Right cardiac atrium (tissue), 5 donors: Measurements from ENCODE around the gene MTHFSD. TPM values are rescaled to one million over a fixed set of nuclear protein-coding genes. Genes with fewer than 3 reads are reported as not detected.
A peak's percentile ranks its signal among the peaks of the same experiment; 100 is the strongest.

Experiments used
- ATAC-seq, 2 donors: fragments of 200-7000 bp; cut with Tn5 transposase; one replicate each; pipeline versions ENCODE4 v1.8.0 to v1.9.1; 2020; ENCODE audit warnings: moderate library complexity in 2 of 2, mild to moderate bottlenecking in 1 of 2
- DNase-seq, 3 donors: peaks; one replicate each; pipeline ENCODE4 v3.0.0-alpha.2; 2020
- H3K27ac ChIP-seq: one replicate; pipeline ENCODE4 v1.5.1; 2013; ENCODE audit warnings: mild to moderate bottlenecking, low read length, control low read depth, moderate library complexity
- H3K27me3 ChIP-seq: one replicate; pipeline ENCODE4 v1.6.1; 2013; ENCODE audit not compliant: control insufficient read depth, insufficient read depth
- H3K4me1 ChIP-seq: one replicate; pipeline ENCODE4 v1.6.1; 2013; ENCODE audit warnings: low read length; ENCODE audit not compliant: control insufficient read depth, insufficient read depth
- H3K4me3 ChIP-seq: one replicate; pipeline ENCODE4 v1.5.1; 2013; ENCODE audit warnings: low read length, control low read depth
- H3K9me3 ChIP-seq: one replicate; pipeline ENCODE4 v1.6.1; 2013; ENCODE audit warnings: low read length; ENCODE audit not compliant: control insufficient read depth
- WGBS: extraction: QIAGEN DNeasy Blood & Tissue Kit; methylation state at CpG from one replicate; pipeline ENCODE4 v1.1.7; 2013; 5-methylcytosine and 5-hydroxymethylcytosine counted together
- intact Hi-C, 4 donors: fragments of 100-400 bp; cut with DNase I; formaldehyde crosslinking; loops; one replicate each; pipeline versions ENCODE4 v1.11.0 to v1.14.0; 2022 to 2023
- polyA plus RNA-seq: library from polyadenylated mRNA; stranded (reverse); fragments of 200-250 nt; gene quantifications from one replicate; pipeline ENCODE4 v1.2.3, GENCODE V29; 2013
- total RNA-seq, 4 donors: library from RNA; stranded (reverse); fragmentation: NEBNext Ultra II Directional; extraction: Animal tissue kit (Norgen Biotek cat#: 25700); gene quantifications; one replicate each; pipeline ENCODE4 v1.2.1, GENCODE V29; 2021
- donor health status: healthy with polysubstance abuse.
- donor health status: DM: no; HTN: yes; CAD: no.
- donor health status: DM: no; HTN: no; CAD: no.
- donor health status: DM: no; HTN: yes; CAD: no; lungs with severe emphysema.
- donor health status: DM: yes; HTN: yes; CAD: no.

MTHFSD gene
- total and polyA plus RNA-seq, 5 donors, result 8.8 to 14.7 (median 11.2) TPM

- peak in 1 of 3 donors; percentile 42 for DNase-seq
- H3K27me3 ChIP-seq, result no peaks in the 10 kb centered on the region
- WGBS, result 8% methylated on average over 64 of the region's 64 CpGs
Observed at GRCh38 chr16:86515777-86516622, 39.0 kb downstream of the MTHFSD start.

DNA sequence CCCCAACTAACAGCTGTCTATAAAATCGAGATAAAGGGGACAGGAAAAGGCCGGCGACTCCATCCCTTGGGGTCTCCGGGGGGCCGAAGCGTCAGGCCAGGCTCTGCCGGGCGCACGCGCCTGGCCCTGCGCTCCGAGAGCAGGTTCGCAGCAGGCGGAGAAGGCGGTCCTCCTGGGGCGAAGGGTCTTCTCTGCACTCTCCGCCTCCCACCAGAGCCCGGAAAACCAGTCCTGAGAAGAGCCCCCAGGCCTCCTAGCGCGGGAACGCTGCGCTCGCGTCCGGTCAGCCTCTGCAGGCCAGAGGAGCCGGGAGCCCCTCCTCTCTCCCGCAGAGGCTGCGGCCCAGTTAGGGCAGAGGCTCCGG, 39.6 kb downstream of the MTHFSD start:
- Histone ChIP-seq H3K4me1 (no peaks in the 10 kb centered on the region), H3K27me3 (no peaks in the 10 kb centered on the region), H3K27ac (no peak overlapping the region), H3K9me3 (no peaks in the 10 kb centered on the region), H3K4me3 (no peak overlapping the region)
- ATAC-seq, result no peak
- intact Hi-C loops, result loop anchor here (5.0 to 10.0 kb wide), 4 partner anchors 173 to 691 kb away; no protein-coding TSS in a partner anchor
- no peak for DNase-seq
- WGBS, result 11% methylated on average over 29 of the region's 29 CpGs

More at GRCh38 chr16:86515777-86516622, 39.0 kb downstream of the MTHFSD start:
- H3K9me3 ChIP-seq, result no peaks in the 10 kb centered on the region
- H3K4me3 ChIP-seq, result no peak overlapping the region
- H3K27ac ChIP-seq, result no peak overlapping the region
- no peaks in the 10 kb centered on the region for H3K4me1 ChIP-seq
- no peak for ATAC-seq
- intact Hi-C loops, result loop anchor here (5.0 to 10.0 kb wide), 4 partner anchors 174 to 691 kb away; no protein-coding TSS in a partner anchor

GRCh38 chr16:86514481-86515376, 40.3 kb downstream of the MTHFSD start:
- Histone ChIP-seq H3K4me3 (no peak overlapping the region), H3K27me3 (no peaks in the 10 kb centered on the region), H3K4me1 (no peaks in the 10 kb centered on the region), H3K27ac (no peak overlapping the region), H3K9me3 (no peaks in the 10 kb centered on the region)
- DNase-seq (no peak), ATAC-seq (no peak)
- 35% methylated on average over 18 of the region's 18 CpGs for WGBS
- intact Hi-C loops, result loop anchor here (5.0 to 10.0 kb wide), 4 partner anchors 172 to 690 kb away; no protein-coding TSS in a partner anchor

- DNase-seq, result no peak
Observed at GRCh38 chr16:86513471-86514277, 41.4 kb downstream of the MTHFSD start.

DNA sequence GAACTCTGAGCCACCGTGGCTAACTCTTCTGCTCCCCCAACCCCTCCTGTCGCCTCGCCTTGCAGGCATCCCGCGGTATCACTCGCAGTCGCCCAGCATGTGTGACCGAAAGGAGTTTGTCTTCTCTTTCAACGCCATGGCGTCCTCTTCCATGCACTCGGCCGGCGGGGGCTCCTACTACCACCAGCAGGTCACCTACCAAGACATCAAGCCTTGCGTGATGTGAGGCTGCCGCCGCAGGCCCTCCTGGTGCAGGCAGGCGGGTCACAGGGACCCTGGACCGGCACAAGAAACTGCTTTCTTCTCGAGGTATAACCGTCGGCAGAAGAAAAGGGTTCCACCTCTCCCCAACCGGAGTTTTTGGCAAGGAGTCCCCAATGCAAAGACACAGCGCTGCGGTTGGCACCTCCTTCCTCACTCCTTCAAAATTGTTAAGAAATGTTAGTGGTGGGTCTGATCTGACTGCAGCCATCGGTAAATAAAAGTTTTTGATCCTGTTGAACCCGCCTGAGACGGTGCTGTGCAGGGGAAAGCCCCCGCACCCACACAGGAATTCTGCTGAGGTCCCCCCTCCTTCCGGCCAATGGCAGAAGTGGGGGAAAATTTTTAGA, 42.1 kb downstream of the MTHFSD start:
- intact Hi-C loops, result loop anchor here in 2 of 4 donors (10.0 kb wide), 2 partner anchors 258 to 688 kb away; no protein-coding TSS in a partner anchor
- no peaks in the 10 kb centered on the region for H3K27me3 ChIP-seq
- DNase-seq, result no peak

More at GRCh38 chr16:86513471-86514277, 41.4 kb downstream of the MTHFSD start:
- Histone ChIP-seq H3K4me1 (no peaks in the 10 kb centered on the region), H3K9me3 (no peaks in the 10 kb centered on the region), H3K27me3 (no peaks in the 10 kb centered on the region), H3K4me3 (no peak overlapping the region), H3K27ac (no peak overlapping the region)
- 43% methylated on average over 35 of the region's 35 CpGs for WGBS
- intact Hi-C loops, result loop anchor here in 2 of 4 donors (10.0 kb wide), 2 partner anchors 259 to 689 kb away; no protein-coding TSS in a partner anchor
- ATAC-seq, result no peak

GRCh38 chr16:86512301-86512859, 42.7 kb downstream of the MTHFSD start:
- Histone ChIP-seq H3K4me3 (no peak overlapping the region), H3K4me1 (no peaks in the 10 kb centered on the region), H3K27me3 (no peaks in the 10 kb centered on the region), H3K27ac (no peak overlapping the region), H3K9me3 (no peaks in the 10 kb centered on the region)
- ATAC-seq (no peak), DNase-seq (no peak)
- intact Hi-C loops, result loop anchor here in 2 of 4 donors (10.0 kb wide), 2 partner anchors 258 to 688 kb away; no protein-coding TSS in a partner anchor
- 51% methylated on average over 24 of the region's 24 CpGs for WGBS

More for the DNA sequence above, 42.1 kb downstream of the MTHFSD start:
- no peaks in the 10 kb centered on the region for H3K4me1 ChIP-seq
- 47% methylated on average over 29 of the region's 29 CpGs for WGBS
- no peaks in the 10 kb centered on the region for H3K9me3 ChIP-seq
- no peak overlapping the region for H3K4me3 ChIP-seq
- ATAC-seq, result no peak
- no peak overlapping the region for H3K27ac ChIP-seq

DNA sequence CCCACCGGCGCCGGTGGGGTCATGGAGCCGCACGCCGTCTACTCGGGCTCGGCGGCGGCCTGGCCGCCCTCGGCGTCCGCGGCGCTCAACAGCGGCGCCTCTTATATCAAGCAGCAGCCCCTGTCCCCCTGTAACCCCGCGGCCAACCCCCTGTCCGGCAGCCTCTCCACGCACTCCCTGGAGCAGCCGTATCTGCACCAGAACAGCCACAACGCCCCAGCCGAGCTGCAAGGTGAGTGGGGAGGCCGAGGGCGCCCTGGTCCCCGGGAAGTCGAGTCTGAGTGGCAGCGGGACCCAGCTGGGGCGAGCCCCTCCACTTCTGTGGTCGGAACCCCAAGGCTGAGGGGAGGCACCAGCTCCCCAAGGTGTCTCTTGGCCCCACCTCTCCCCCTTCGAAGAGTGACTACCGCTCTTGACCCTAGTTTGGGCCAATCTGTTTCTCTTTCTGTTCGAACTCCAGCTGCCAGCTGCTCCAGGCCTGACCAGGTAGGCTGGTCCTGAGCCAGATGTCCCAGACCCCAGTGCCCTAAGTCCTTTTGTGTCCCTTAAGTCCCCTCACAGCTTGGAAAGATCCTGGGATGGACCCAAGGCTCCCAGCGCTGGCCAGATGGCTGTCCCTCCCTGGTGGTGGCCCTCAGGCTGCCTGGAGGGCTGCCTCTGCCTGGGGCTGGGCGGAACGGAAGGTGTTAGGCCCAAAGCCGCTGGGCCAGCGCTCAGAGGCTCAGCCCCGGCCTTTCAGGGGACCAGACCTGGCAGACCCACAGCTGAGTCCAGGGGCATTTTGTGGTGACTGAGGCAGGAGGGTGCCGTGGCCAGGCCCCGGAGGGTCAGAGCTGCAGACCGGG, 43.5 kb downstream of the MTHFSD start:
- no peak overlapping the region for H3K4me3 ChIP-seq
- H3K9me3 ChIP-seq, result no peaks in the 10 kb centered on the region
- no peak for ATAC-seq
- H3K27me3 ChIP-seq, result no peaks in the 10 kb centered on the region
- no peaks in the 10 kb centered on the region for H3K4me1 ChIP-seq
- whole genome bisulfite sequencing, result 37% methylated on average over 44 of the region's 44 CpGs
- no peak for DNase-seq
- no peak overlapping the region for H3K27ac ChIP-seq
- intact Hi-C loops, result loop anchor here in 2 of 4 donors (10.0 kb wide), 2 partner anchors 257 to 687 kb away; no protein-coding TSS in a partner anchor

- ATAC-seq, result peak in 1 of 2 donors; percentile 5
- no peaks in the 10 kb centered on the region for H3K9me3 ChIP-seq
- intact Hi-C loops, result loop anchor here in 2 of 4 donors (10.0 kb wide), 2 partner anchors 256 to 686 kb away; no protein-coding TSS in a partner anchor
- no peak within 1 kb of the TSS for H3K27ac ChIP-seq
- H3K4me1 ChIP-seq, result no peaks in the 10 kb centered on the region
- H3K4me3 ChIP-seq, result peak within 1 kb of the TSS; percentile 68
- no peak for DNase-seq
- H3K27me3 ChIP-seq, result no peaks in the 10 kb centered on the region
- WGBS, result 3% methylated on average over 89 of the region's 89 CpGs
Observed at GRCh38 chr16:86510465-86511261, 44.4 kb downstream of the MTHFSD start, which contains the start of gene FOXF1. Gene FOXF1, plus strand, starts transcription at chr16:86510527. Its CDS starts 43 bp downstream, at chr16:86510570.
